ENCODE data around the gene UTP11.
"Not testable (repeated sequence)": the region's sequence is repeated elsewhere in the genome, so short reads cannot be mapped to it uniquely, and the experiment has no call there.

UTP11 gene

DNA sequence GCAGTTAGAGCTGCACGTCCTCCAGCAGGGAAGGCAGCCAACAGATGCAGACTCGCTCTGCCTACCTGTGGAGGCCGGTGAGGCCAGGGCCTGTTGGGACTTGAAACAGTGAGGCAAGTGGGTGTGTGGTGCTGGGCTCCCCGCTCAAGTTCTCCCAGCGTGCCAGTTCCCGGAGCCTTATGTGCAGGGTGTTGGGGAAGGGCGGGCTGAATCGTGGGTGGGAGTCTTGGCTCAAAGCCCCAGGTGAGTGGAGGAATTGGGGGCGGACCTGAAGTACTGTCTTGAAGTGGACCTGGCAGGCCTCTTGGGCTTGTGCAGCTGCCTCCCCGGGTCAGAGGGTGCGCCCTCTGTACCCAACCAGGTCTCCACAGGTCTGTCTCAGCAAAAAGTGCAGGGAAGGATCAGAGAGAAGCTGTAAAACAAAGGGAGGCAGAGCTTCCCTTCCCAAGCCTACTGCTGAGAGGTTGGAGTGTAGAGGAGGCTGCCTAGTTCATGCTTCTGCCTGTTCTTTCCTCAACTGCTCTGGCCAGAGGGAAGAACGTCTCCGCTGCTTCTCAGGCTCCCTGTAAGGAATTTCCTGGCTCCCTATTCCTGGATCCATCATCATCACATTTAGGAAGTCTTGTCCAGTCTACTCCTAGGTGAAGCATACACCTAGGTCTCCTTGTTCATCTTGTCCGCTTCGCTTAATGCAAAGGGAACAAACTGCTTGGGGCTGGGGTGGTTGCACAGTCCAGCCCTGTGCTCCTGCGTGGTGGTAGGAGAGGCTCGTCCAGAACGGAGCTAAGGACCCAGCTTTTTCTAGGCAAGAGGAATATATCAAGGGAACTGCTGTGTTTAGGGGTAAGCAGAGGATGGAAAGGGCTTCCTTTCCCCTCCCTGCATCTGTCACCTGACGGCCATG lies 14.9 kb downstream of the UTP11 start:
- DNase-seq (ENCODE audit: low spot score), result no peak

DNA sequence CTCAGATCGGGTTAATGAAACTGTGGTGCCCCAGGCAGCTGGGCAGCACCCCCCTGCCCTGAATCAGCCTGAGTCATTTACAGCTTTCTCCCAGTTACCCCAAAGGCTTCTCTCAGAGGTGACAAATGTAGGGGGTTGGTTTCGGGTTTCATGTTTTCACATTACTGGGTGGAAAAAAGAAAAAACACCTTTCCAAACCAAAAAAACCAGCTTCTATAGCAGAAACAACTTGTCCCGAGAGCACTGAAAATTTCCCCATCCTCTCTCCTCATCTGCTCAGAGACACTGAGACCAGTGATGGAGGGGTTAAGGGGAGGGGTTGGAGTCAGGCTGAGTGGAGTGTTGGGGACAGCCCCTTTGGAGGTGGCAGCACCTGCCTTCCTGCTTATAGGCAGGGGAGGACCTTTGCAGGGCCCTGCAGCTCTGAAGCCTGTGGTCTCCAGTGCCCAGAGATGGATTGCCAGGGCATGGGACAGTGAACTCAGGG lies 15.6 kb downstream of the UTP11 start:
- peak; percentile 91 for DNase-seq (ENCODE audit: low spot score)

DNA sequence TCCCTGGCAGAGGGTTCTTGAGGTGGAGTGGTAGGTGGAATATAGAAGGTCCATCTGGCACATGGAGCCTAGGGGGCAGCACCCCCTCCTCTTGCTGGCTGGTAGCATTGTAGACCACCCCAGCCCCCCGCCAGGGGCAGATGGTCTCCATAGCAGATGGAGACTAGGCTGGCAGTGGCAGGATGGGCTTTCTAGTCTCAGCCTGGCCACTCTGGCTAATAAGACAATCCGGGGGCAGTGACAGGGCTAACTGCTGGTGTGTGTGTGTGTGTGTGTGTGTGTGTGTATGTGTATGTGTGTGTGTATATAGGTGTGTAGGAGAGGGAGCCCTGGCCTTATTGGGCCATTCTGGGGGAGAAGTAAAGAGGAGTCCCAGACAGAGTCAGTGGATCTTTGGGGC lies 16.1 kb downstream of the UTP11 start:
- DNase-seq (ENCODE audit: low spot score), result no peak

DNA sequence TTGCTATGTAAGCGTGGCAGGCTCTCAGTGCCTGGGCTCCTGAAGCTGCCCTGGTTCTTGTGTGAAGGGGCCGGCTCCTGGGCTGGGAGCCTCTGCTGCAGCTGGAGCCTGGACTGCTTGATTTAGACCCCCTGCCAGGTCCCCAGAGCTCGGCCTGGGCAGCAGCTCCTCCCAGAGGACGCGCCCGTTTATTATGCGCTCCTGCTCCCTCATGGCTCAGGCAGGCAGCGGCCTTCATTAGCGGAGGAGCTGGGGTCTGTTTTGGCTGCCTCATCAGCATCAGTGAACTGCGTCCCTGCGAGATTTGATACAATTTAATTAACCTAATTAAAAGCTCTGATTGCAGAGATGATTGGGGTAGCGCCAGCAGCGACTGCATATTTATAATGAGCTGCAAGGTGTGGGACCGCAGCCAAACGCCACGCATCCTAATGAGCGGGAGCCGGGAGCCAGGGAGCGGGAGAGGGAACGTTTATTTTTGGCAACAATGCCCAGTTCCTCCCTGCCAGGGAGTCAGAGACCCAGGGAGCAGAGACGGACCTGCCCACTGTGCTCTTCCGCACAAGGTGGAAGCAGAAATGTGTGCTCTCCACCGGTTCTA lies 16.6 kb downstream of the UTP11 start:
- DNase-seq (ENCODE audit: low spot score), result no peak

DNA sequence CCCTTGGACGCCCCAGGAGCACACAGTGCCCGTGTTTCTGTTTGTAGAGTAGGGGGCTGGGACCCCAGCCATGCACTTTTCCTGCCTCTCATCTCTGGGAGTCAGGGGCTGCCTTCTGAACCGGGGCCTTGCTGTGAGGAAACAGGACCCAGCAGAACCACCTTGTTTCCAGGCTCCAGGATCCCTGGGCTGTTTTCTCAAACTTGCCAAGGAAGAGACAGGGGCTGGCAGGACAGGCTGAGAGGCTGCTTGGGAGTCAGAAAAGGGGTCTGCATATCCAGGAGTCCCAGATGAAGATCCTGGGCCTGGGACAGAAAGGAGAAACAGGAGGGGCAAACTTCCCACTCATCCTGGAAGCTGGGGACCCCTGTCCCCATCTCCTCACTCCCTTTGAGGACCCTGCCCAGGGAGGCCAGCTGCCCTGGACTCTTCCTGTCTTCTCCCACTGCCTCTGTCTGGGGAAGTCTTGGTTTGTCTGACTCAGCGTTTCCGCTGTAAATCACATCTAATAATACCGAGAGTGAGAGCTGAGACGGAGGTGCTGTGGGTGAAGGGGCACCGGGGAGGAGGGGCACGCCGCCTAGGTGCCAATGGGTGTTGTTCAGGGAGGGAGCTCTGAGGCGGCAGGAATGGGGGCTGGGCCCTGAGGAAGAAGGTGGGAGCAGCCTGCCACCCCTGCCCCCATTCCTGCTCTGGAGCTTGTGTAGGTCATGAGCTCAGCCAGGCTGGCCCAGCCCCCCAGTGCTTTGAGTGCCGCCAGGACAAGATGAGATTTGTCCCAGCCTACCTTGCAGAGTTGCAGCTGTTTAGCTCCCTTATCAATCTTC lies 17.4 kb downstream of the UTP11 start:
- DNase-seq (ENCODE audit: low spot score), result peak; percentile 94

DNA sequence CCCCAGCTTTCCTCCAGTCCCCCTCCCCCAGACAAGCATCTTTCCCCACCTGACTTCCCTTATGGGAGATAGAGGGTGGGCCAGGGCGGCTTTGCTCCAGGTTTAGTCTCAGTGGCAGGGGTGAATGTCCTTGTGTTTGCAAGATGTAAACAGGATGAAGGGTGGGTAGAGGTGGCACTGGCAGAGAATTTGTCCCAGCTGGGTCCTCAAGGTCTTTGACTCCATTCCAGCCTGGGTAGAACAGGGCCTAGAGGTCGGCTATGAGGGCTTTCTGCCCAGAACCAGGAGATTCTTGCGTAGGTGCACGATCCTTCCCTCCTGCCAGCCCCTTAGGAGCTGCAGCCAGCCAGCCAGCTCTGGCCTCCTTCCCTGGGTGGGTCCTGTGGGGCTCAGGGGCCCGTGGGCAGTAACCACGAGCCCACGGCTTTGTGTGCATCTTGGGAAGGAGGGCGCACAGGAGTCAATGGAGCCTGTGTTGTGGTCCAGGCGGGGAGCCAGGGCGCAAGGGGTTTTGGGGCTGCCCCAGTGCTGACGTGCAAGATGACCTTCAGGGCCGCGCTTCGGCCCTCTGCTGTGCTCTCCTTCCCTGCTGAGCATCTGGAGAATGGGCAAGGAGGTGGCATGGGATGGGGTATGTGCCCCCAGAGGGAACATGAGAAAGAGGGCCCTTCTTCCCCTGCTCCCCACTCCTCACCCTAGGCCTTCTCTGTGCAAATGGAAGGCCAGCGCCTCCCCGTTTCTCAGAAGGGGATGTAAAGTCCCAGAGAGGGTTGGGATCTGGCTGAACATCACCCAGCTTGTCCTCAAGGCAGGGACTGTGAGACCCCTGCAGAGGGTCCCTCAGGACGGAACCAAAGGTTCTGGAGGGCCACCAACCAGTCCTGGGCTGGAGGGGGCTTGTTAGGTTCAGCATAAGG lies 18.3 kb downstream of the UTP11 start:
- DNase-seq (ENCODE audit: low spot score), result no peak

DNA sequence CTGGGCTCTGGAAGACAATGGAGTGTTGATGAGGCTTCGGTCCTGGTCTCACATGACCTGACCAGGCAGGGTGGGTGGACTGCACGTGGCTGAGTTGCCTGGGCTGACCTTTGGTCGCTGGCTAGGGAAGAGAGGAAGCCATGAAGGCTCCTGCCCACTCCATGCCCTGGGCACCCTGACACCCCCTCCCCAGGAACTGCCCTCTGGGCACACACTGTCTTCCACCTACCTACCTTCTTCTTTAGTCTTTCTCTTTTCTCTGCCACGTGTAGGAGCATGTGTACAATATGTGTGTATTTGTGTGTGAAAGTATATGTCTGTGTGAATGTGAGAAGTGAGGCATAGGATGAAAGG lies 19.0 kb downstream of the UTP11 start:
- no peak for DNase-seq (ENCODE audit: low spot score)

DNA sequence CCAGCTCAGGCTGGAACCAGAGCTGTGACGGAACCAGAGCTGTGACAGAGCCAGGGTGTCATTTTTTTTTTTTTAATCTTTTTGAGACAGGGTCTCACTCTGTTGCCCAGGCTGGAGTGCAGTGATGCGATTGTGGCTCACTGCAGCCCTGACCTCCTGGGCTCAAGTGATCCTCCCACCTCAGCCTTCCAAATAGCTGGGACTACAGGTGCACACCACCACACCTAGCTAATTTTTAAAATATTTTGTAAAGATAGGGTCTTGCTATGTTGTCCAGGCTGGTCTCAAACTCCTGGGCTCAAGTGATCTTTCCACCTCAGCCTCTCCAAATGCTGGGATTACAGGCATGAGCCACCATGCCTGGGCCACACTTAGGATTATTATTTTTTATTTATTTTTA lies 20.5 kb downstream of the UTP11 start:
- not testable (repeated sequence) for DNase-seq (ENCODE audit: low spot score)

DNA sequence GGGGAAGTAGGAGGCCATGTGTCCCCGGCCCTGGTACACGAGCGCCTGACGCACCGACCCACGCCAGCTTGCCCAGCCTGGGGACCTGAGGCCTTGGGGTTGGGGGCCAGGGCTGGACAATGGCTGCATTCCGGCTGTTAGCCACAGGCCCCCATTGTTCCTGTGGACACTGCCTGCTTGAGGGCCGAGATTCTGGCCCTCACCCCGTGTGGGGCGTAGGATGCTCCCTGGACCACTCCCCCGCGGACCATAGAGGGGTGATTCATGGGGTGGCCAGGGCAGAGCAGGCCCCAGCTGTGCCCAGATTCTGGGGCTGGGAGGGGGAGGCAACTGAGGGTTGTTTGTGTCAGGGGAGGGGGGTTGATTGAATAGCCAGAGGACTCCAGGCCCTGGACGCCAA lies 22.3 kb downstream of the UTP11 start:
- DNase-seq (ENCODE audit: low spot score), result no peak

DNA sequence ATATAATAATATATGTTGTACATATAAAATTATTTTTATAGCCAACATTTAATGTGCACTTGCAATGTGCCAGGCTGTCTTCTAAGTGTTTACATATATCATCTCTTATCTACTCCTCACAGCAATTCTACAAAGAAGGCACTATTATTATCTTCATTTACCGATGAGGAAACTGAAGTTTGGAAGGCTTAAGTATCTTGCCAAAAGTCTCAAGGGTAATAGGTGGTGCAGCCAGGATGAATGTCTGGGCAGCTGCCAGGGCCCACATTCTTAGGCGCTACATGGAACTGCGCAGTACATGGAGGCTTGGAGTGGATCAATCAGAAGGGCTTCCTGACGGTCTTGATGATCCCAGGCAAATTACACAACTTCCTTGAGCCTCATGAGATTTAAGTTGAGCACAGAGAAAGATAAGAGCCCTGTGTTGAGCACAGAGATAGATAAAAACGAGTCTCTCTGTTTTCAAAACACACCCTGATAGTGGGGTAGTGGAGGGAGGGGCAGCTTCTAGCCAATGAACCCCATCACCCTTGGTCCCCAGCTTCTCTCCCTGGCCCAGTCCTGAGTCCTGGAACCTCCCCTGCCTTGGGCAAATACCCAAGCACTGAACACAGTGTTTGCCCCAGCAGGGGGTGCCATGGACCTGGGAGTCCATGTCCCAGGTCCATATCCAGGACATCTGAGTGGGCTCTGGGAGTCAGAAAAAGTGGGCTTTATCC lies 24.8 kb downstream of the UTP11 start:
- DNase-seq (ENCODE audit: low spot score), result no peak

DNA sequence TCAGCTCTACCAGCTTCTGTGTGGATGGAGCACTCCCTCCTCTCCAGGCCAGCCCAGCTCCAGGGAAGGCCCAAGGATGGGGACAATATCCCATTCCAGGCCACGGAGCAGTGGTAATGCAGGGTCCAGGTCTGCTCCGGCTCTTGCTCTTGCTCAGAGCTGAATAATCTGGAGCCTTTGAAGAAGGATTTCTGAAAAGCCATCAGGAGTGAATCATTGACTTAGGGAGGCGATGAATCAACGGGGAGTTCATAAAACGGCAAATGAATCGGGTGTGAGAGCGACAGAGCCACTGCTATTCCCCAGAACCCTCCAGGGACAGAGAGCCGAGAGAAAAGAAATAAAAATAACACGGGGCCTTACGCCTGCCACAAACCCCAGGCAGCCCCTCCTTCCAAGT lies 26.3 kb downstream of the UTP11 start:
- no peak for DNase-seq (ENCODE audit: low spot score)

DNA sequence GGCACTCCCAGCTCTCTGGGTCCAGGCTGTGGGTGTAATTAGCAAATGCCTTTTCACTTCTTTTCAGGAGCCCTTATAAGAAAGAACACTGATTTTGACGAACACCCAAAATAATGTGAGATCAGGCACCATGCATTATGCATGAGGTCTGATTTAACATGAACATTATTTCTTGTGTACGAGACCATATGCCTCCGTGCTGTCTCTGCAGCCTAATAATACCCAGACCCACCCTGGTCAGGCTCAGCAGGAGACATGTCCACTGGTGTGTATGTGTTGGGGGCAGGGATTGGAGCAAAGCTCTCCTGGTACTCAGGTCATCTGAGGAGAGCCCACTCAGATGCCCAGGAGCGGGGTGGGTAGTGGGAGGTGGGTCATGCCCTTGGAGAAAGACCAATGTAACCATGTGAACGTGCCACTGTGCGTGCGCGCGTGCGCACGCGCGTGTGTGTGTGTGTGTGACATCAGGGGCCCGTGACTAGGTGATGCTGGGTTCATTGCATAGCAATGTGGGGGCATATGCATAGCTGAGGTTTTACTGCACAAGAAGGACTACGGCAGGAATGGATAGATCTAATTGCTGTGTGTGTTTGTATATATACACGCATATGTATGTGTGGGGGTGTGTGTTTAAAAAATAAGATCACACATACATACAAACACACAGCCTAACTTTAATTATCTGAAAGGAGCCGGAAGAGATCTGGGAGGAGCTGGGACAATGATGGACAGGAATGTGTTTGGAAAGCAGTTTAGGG lies 27.0 kb downstream of the UTP11 start:
- no peak for DNase-seq (ENCODE audit: low spot score)

DNA sequence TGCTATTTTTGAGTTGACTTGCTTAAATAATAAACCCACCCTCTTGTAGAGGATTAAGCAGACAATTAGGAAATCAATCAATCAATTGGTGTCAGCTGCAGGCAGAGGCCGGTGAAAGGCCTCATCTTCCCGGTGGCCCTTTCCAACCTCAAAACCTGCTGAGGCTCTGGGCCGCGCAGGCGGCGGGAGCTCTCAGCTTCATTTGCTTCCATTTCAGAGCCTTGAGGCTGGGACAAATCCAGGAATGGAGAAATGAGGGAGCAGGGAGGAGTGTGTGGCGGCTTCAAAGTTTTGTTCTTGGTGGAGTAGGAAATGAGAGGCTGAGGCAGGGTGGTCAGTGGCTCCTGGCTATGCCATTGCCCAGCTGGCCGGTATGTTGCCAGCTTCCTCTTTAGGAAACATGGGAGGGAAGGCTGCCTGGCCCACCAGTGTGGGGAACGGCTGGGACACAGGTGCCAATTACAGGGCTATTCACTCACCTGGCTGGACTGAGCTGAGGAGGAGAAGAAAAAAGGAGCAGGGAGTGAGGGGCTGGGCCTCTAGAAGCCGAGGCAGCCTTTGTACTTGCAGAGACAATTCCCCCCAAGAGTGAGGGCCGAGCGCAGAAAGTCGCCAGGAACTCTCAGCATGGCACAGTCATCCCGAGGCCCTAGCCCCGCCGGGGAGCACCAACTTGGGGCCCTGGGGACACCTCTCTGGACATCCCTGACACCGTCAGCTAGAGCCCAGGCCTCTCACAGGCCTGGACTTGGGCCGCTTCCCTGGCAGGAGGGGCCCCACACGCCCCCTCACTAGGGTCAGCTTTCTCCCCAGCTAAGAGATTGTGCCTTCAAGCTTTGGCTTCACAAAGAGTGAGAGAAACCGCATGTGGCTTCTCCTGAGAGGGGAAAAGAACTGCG lies 29.7 kb downstream of the UTP11 start:
- no peak for DNase-seq (ENCODE audit: low spot score)

DNA sequence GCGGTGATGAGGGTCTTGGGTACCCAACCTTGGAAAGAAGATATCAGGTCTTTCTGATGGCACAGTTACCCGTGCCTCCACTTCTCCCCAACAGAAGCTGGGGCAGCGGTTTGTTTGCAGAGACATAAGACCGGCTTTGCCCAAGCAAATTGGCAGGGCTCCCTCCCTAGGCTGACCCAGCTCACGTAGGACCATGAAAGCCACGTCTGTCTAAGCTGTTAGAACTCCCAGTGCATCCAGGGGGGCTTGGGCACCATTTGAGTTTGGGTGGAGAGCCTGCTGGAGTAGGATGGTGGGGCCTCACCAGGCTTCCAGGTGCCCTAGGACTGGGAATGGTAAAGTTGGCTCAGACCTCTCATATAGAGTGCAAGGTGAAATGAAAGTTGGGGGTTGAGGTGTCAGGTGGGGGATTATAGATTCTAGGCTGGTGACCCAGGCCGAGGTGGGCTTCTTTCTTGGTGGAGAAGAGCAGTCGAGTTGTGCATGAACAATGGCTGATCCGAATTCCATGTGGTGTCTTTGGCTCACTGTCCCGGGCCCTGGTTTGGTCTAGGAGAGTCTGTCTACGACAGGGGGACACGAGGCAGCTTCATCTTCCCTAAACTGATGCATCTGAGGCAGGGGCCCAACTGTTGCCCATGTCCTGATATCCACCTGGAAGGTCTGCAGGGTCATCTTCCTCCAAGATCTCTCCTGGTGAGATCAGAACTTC lies 30.7 kb downstream of the UTP11 start:
- DNase-seq (ENCODE audit: low spot score), result no peak

DNA sequence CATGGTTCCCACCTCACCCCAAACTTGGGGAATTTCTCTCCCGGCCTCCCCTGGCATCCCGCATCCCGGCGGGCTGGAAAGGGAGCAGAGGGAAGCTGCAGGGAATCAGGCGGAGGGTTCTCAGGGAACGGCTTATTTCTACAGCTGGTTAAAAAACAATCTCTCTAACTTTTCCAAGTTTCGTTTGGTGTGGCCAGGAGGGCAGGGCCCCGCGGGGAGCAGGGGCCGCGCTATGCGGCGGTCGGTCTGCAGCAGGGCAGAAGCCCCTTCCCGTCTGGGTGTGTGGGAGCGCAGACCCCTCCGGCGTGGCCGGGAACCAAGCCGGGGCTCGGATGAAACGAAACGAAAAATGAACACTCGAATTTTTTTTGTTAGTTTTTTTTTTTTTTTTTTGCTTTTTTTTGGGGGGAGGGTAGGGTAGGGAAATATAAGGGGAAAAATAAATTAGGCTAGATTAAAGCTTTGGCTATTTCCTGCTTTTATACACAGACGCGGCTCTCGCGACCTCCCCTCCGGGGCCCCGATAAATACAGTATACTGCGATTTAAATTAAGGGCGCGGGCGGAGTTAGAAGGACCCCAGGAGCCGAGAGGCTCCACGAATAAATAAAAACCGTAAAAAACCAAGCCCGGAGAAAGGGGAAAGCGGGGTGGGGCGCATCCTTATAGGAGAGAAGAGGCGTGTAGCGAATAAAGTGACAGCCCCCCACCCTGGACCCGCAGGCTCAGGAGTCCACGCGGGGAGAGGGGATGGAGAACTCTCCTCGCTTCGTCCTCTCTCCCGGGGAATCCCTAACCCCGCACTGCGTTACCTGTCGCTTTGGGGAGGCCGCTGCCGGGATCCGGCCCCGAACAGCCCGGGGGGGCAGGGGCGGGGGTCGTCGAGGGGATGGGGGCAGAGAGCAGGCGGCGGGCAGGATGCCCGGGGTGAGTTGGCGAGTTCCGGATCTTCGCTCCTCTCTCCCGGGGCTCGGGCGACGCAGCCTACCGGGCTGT lies 32.0 kb downstream of the UTP11 start:
- DNase-seq (ENCODE audit: low spot score), result no peak

DNA sequence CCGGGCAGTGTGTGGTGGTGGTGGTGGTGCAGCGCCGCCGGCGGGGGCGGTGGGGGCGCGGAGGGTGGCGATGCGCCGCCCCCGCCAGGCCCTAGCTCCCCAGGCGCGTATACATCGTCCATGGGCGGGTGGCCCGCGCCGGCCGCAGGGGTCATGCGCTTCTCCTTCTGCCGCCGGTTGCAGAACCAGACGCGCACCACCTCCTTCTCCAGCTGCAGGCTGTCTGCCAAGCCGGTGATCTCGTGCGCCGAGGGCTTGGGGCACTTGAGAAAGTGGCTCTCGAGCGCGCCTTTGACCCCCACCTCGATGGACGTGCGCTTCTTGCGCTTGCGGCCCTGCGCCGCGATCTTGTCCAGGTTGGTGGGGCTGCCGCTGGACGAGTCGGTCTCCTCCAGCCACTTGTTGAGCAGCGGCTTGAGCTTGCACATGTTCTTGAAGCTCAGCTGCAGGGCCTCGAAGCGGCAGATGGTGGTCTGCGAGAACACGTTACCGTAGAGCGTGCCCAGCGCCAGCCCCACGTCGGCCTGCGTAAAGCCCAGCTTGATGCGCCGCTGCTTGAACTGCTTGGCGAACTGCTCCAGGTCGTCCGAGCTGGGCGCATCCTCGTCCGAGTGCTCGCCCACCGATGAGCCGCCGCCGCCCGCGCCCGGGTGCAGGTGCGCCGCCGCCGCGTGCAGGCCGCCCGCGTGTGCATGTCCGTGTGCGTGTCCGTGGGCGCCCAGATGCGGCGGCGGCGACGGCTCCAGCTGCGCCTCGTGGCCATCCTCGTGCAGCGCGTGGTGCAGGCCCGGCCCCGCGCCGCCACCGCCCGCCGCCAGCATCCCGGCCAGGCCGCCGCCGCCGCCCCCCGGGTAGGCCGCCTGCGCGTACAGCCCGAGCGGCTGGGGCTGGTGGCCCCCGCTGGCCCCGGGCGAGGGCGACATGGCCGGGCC lies 33.1 kb downstream of the UTP11 start:
- DNase-seq (ENCODE audit: low spot score), result no peak
